ENCODE data around the gene PACRG. TPM values are rescaled to one million over a fixed set of nuclear protein-coding genes. Genes with fewer than 3 reads are reported as not detected.

Gene PACRG
- total and polyA plus RNA-seq, 2 of the 8 experiments (the other 6 are each of a cell fraction or from before 2014, with no cell fraction given): 0.44 to 0.54 TPM

DNA sequence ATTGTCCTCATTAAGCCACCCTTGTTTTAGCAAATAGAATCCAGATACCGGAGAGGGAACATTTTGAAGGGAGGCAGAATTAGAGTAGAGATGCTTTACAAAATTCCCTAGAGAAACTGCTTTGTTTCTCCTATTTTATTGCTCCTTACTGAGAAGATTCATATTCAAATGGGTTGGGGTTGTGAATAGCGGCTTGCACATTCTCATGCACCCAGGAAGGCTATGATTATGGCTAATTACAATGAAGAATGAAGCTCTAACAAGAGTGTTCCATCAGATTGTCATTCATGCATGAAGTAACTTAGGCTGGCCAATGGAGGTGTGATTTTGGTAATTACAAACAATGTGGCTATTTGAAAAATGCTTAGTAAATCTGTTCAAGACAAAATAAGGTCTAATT is 129.6 kb downstream of the PACRG start (continued):
- no peak for TF ChIP-seq PHF8 (conservative IDR thresholded peaks at IDR 0.05; ENCODE audit: low read depth, low read length)
- TF ChIP-seq SIN3A (conservative IDR thresholded peaks at IDR 0.05 in 1 of 2, IDR thresholded peaks at IDR 0.05 in 1 of 2; ENCODE audit: low read depth in 1 of 2, low read length in 2 of 2): no peak
- TF ChIP-seq MAFK (IDR thresholded peaks at IDR 0.05; ENCODE audit: low read depth, low read length): no peak
